ENCODE measurements around the gene TGM2.

- TF ChIP-seq CTCF (IDR thresholded peaks at IDR 0.05) = no peak
- TF ChIP-seq POLR2A (IDR thresholded peaks at IDR 0.05) = no peak
Measured at GRCh38 chr20:38207621-38208020, 42.6 kb upstream of the TGM2 start.
